B cell (primary cell): ENCODE results near the gene FAM13C. TPM values are rescaled to one million over a fixed set of nuclear protein-coding genes. Genes with fewer than 3 reads are reported as not detected.

Experiments used
- ATAC-seq: fragments of 200-7000 bp; cut with Tn5 transposase; one replicate; pipeline ENCODE4 v1.10.0; 2021; ENCODE audit warnings: low read depth, mild to moderate bottlenecking, moderate number of reproducible peaks, moderate library complexity
- CTCF ChIA-PET: fragments of 350-600 bp; sonication (Branson Sonifier 250); formaldehyde crosslinking; loops from one replicate; lab custom pipeline; 2021; ENCODE audit warnings: antibody characterized with exemption, inconsistent platforms; lab: Charles Lee
- POLR2A ChIA-PET: fragments of 350-600 bp; sonication (Branson Sonifier 250); formaldehyde crosslinking; loops from one replicate; lab custom pipeline; 2021; ENCODE audit warnings: antibody characterized with exemption; lab: Charles Lee
- DNase-seq: peaks from one replicate; pipeline ENCODE4 v3.0.0; 2013
- H2AFZ ChIP-seq: 2 replicates; pipeline ENCODE4 v1.6.1; 2012; ENCODE audit warnings: mild to moderate bottlenecking, low read depth, low read length; ENCODE audit not compliant: insufficient read depth, poor library complexity, severe bottlenecking
- H3K27ac ChIP-seq, 2 donors: 1 replicate in 1 of 2; 2 replicates in 1 of 2; pipeline ENCODE4 v1.5.1; 2012 to 2013; ENCODE audit warnings: low read length in 2 of 2, mild to moderate bottlenecking in 2 of 2, moderate library complexity in 1 of 2
- H3K27me3 ChIP-seq, 4 experiments: fragments of 200-600 bp in 1 of 4; sonication (generic) in 1 of 4; replicated peaks in 1 of 4; 1 replicate in 2 of 4; 2 replicates in 2 of 4; pipeline versions ENCODE4 v1.6.1 to v1.7.0; 2013 to 2016; ENCODE audit warnings: low read length in 3 of 4, mild to moderate bottlenecking in 2 of 4, mixed read lengths in 1 of 4, moderate library complexity in 1 of 4; ENCODE audit not compliant: insufficient read depth in 4 of 4, control insufficient read depth in 3 of 4; ENCODE audit errors: control extremely low read depth in 1 of 4
- H3K36me3 ChIP-seq, 2 experiments: replicated peaks in 1 of 2; 1 replicate in 1 of 2; 2 replicates in 1 of 2; pipeline versions ENCODE4 v1.6.1 to v1.7.1; 2013; ENCODE audit warnings: low read length in 1 of 2; ENCODE audit not compliant: insufficient read depth in 2 of 2, control insufficient read depth in 1 of 2; ENCODE audit errors: control extremely low read depth in 1 of 2, extremely low read depth in 1 of 2
- H3K4me1 ChIP-seq, 2 donors: fragments of 200-600 bp in 1 of 2; sonication (generic) in 1 of 2; 1 replicate in 1 of 2; 2 replicates in 1 of 2; pipeline versions ENCODE4 v1.5.1 to v1.6.1; 2013 to 2017; ENCODE audit warnings: low read length in 2 of 2; ENCODE audit not compliant: control insufficient read depth in 2 of 2, insufficient read depth in 2 of 2
- H3K4me2 ChIP-seq: replicated peaks from 2 replicates; pipeline ENCODE3; 2012; ENCODE audit warnings: mild to moderate bottlenecking, low read depth, low read length; ENCODE audit not compliant: poor library complexity, severe bottlenecking
- H3K4me3 ChIP-seq, 5 experiments: fragments of 200-600 bp in 1 of 5; sonication (generic) in 1 of 5; 1 replicate in 3 of 5; 2 replicates in 2 of 5; pipeline versions ENCODE4 v1.5.1 to v1.7.0; 2011 to 2016; ENCODE audit warnings: low read length in 4 of 5, mild to moderate bottlenecking in 4 of 5, low read depth in 2 of 5, control low read depth in 1 of 5, moderate library complexity in 1 of 5; ENCODE audit not compliant: insufficient read depth in 1 of 5; ENCODE audit errors: control extremely low read depth in 1 of 5, extremely low read depth in 1 of 5
- H3K79me2 ChIP-seq: fragments of 200-600 bp; sonication (generic); one replicate; pipeline ENCODE4 v1.6.0; 2016; ENCODE audit warnings: low read length; ENCODE audit not compliant: control insufficient read depth, insufficient read depth
- H3K9ac ChIP-seq: fragments of 200-600 bp; sonication (generic); 2 replicates; pipeline ENCODE4 v1.6.1; 2017; ENCODE audit warnings: mild to moderate bottlenecking, low read length, moderate library complexity
- H3K9me3 ChIP-seq, 3 donors: one replicate each; pipeline versions ENCODE4 v1.6.1 to v1.7.1; 2013; ENCODE audit warnings: low read length in 2 of 3; ENCODE audit not compliant: control insufficient read depth in 2 of 3, insufficient read depth in 1 of 3; ENCODE audit errors: control extremely low read depth in 1 of 3
- H4K20me1 ChIP-seq: 2 replicates; pipeline ENCODE4 v1.6.0; 2012; ENCODE audit warnings: mild to moderate bottlenecking, low read length; ENCODE audit not compliant: insufficient read depth, control insufficient read depth, poor library complexity, severe bottlenecking
- H3K27ac Mint-ChIP-seq: one replicate; pipeline ENCODE4 v1.8.0; 2021; ENCODE audit warnings: mixed read lengths
- H3K27me3 Mint-ChIP-seq: one replicate; pipeline ENCODE4 v1.8.0; 2021; ENCODE audit warnings: mixed read lengths
- H3K4me1 Mint-ChIP-seq: one replicate; pipeline ENCODE4 v1.8.0; 2021; ENCODE audit warnings: mixed read lengths
- H3K4me3 Mint-ChIP-seq: one replicate; pipeline ENCODE4 v1.8.0; 2021; ENCODE audit warnings: mixed read lengths
- H3K9me3 Mint-ChIP-seq: one replicate; pipeline ENCODE4 v1.8.0; 2022; ENCODE audit warnings: mixed read lengths; ENCODE audit not compliant: insufficient read depth
- EZH2 ChIP-seq: IDR thresholded peaks from 2 replicates; pipeline ENCODE4 v1.6.1; 2012; ENCODE audit warnings: borderline replicate concordance, low read depth, mild to moderate bottlenecking, moderate library complexity, low read length; ENCODE audit not compliant: insufficient read depth, poor library complexity, severe bottlenecking
- WGBS: methylation state at CpG from one replicate; pipeline ENCODE4 v1.1.5; 2013; ENCODE audit warnings: missing lambda C conversion rate; ENCODE audit not compliant: insufficient coverage; 5-methylcytosine and 5-hydroxymethylcytosine counted together
- intact Hi-C: fragments of 100-400 bp; cut with micrococcal nuclease; formaldehyde crosslinking; loops from one replicate; pipeline ENCODE4 v1.10.0; 2022
- polyA plus RNA-seq: library from polyadenylated mRNA; depleted of rRNA; stranded (reverse); fragments of >200 nt; gene quantifications from 2 replicates; pipeline ENCODE4 v1.2.3, GENCODE V29; 2012
- total RNA-seq, 2 donors: library from RNA; stranded (reverse); fragments of 120-200 nt in 1 of 2; gene quantifications; 1 replicate in 1 of 2; 2 replicates in 1 of 2; pipeline versions ENCODE4 v1.2.3 to v1.2.4, GENCODE V29; 2013 to 2022
- TF ChIP-seq, protein P1 (sequence below): fragments of 200-600 bp; IDR thresholded peaks from one replicate; pipeline ENCODE4 v1.8.0; 2022; ENCODE audit warnings: antibody characterized with exemption, mild to moderate bottlenecking

Gene FAM13C
- total and polyA plus RNA-seq, 2 donors (not counting 1 experiment from before 2014, with no cell fraction given), result not detected

DNA sequence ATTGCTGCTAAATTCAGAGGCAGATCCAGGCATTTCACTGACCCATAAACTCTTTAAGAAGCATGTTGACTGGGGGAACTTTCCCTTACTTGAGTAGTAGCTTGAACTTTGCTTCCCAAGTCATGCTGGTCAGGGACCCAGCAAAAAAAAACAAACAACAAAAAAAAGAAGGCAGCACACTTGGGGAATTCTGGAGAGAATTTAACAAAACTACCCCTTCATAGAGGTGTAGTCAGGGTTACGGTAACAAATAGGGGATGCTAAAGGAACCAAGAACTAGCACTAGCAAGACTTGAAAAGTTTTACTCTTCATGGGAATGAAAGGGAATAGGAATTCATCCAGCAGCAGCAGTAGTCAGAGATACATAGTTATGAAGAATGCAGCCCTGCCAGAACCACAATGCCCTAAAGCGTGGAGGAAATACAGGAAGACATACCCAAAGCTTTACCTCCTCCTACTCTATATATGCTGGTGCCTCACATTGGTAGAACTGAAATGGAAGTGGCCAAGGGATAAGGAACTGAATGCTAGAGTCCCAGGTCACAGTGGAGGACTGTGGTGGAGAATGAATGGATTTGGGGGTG, 118.6 kb downstream of the FAM13C start:
- no peaks in the 10 kb centered on the region for H3K4me1 Mint-ChIP-seq
- intact Hi-C loops, result no loop called here
- no peak for DNase-seq

DNA sequence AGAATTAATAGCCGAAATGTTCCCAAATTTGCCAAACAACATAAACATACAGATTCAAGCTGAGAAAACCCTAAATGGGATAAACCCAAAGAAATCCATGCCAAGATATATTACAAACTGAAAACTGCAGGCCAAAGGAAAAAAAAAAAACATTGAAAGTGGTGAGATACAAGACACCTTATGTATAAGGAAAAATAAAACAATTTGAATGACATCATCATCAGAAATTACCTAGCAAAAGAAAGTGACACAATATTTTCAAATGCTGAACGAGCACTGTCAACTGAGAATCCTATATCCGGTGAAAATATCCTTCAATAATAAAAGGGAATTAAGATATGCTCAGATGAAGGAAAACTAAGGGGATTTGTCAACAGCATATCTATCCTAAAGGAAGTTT, 119.4 kb downstream of the FAM13C start:
- no peaks in the 10 kb centered on the region for H3K4me1 Mint-ChIP-seq
- Histone ChIP-seq H3K27me3 (no peaks in the 10 kb centered on the region), H3K4me3 (no peak overlapping the region), H3K79me2 (no peaks in the 10 kb centered on the region), H3K27ac (no peak overlapping the region), H3K9ac (no peak overlapping the region), H3K9me3 (no peaks in the 10 kb centered on the region), H4K20me1 (no peaks in the 10 kb centered on the region), H3K4me2 (no peak overlapping the region), H2AFZ (no peak overlapping the region), H3K36me3 (no peaks in the 10 kb centered on the region), H3K4me1 (no peaks in the 10 kb centered on the region)
- H3K27ac Mint-ChIP-seq, result no peak overlapping the region
- no peaks in the 10 kb centered on the region for H3K27me3 Mint-ChIP-seq
- no peaks in the 10 kb centered on the region for H3K9me3 Mint-ChIP-seq
- H3K4me3 Mint-ChIP-seq, result no peak overlapping the region
- POLR2A ChIA-PET, result no interaction called here
- ATAC-seq (no peak), DNase-seq (no peak)
- no peak for TF ChIP-seq EZH2
- TF ChIP-seq, protein P1, sequence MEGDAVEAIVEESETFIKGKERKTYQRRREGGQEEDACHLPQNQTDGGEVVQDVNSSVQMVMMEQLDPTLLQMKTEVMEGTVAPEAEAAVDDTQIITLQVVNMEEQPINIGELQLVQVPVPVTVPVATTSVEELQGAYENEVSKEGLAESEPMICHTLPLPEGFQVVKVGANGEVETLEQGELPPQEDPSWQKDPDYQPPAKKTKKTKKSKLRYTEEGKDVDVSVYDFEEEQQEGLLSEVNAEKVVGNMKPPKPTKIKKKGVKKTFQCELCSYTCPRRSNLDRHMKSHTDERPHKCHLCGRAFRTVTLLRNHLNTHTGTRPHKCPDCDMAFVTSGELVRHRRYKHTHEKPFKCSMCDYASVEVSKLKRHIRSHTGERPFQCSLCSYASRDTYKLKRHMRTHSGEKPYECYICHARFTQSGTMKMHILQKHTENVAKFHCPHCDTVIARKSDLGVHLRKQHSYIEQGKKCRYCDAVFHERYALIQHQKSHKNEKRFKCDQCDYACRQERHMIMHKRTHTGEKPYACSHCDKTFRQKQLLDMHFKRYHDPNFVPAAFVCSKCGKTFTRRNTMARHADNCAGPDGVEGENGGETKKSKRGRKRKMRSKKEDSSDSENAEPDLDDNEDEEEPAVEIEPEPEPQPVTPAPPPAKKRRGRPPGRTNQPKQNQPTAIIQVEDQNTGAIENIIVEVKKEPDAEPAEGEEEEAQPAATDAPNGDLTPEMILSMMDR, result no peak
- CTCF ChIA-PET, result no interaction called here
- intact Hi-C loops, result no loop called here
- no CpG with 5 or more reads among the region's 3 CpGs for WGBS

More for the DNA sequence above, 118.6 kb downstream of the FAM13C start:
- ChIA-PET POLR2A (no interaction called here), CTCF (no interaction called here)
- Mint-ChIP-seq H3K9me3 (no peaks in the 10 kb centered on the region), H3K4me3 (no peak overlapping the region), H3K27me3 (no peaks in the 10 kb centered on the region), H3K27ac (no peak overlapping the region)
- Histone ChIP-seq H3K27me3 (no peaks in the 10 kb centered on the region), H2AFZ (no peak overlapping the region), H3K79me2 (no peaks in the 10 kb centered on the region), H3K4me3 (no peak overlapping the region), H3K36me3 (no peaks in the 10 kb centered on the region), H3K9me3 (no peaks in the 10 kb centered on the region), H3K9ac (no peak overlapping the region), H3K4me2 (no peak overlapping the region), H3K4me1 (no peaks in the 10 kb centered on the region), H3K27ac (no peak overlapping the region), H4K20me1 (no peaks in the 10 kb centered on the region)
- no peak for TF ChIP-seq EZH2
- TF ChIP-seq, protein P1, result no peak
- no peak for ATAC-seq
- no CpG with 5 or more reads among the region's 2 CpGs for WGBS
